Dermis blood vessel endothelial cell (primary cell): ENCODE data around the gene SYTL2. TPM values are rescaled to one million over a fixed set of nuclear protein-coding genes. Genes with fewer than 3 reads are reported as not detected.

ENCODE experiments used
- DNase-seq: peaks from one replicate; pipeline ENCODE4 v3.0.0; 2010
- total RNA-seq: library from RNA; depleted of rRNA; stranded (reverse); fragments of >200 nt; gene quantifications from 2 replicates; pipeline ENCODE4 v1.2.3, GENCODE V29; 2014

The SYTL2 gene
- total RNA-seq, 1 donor from 2014 or later = 2.0 TPM

GRCh38 chr11:85762226-85762625 lies 48.7 kb downstream of the SYTL2 start:
- DNase-seq = no peak

GRCh38 chr11:85759915-85760314 lies 51.0 kb downstream of the SYTL2 start:
- DNase-seq = no peak

GRCh38 chr11:85758480-85759039 lies 52.4 kb downstream of the SYTL2 start:
- no peak for DNase-seq

DNA sequence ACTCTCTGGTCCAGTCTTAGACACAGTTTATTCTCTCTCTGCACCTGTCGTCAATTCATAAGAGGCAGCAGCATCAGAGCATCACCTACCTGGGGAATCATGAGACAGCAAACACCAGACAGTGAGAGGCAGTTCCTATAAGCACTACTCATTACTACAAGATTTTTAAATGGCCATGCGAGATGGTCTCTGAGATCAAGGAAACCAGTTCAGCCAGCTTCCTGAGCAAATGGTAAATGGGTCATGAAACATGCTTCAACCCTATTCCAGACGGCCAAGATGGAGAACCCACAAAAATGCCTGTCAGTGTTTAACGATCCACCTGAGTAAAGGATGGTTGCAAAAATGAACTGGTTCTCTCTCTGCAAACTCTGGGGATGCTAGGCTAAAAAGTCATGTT lies 52.9 kb downstream of the SYTL2 start:
- no peak for DNase-seq

DNA sequence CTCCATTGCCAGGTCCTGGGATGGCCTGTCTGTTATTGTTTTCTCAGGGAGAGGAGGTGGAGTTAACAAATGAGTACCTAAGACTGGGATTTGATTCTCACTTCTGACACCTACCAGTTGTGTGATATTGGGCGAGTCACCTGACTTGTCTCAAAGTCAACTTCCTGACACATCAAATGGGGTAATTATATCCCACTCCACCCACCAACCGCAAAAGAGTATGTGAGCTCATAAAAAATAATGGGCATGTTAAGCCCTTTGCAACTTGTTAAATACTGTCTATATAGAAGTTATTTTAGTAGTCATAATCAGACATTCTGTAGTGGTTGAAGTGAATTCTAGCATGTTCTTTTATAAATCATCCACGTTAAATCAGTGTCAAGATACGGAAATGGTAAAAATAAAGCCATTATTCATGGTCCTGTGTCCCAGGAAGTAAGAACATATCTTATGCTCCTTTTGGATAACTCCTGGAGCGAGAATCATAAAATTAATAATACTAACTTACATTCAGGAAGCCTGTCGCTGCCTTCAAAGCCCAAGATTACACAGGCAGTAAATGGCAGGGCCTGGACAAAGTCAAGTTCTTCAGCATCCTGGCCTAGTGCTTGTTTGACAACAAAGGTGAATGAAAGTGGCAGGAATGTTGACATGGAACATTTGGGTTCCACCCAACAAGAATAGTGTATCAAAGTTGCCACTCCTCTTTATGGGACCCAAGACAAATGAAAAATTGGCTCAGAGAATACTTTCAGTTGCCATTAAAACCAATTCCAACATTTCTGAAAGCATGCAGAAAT lies 54.3 kb downstream of the SYTL2 start:
- no peak for DNase-seq

GRCh38 chr11:85755701-85756100 lies 55.2 kb downstream of the SYTL2 start:
- DNase-seq = no peak

DNA sequence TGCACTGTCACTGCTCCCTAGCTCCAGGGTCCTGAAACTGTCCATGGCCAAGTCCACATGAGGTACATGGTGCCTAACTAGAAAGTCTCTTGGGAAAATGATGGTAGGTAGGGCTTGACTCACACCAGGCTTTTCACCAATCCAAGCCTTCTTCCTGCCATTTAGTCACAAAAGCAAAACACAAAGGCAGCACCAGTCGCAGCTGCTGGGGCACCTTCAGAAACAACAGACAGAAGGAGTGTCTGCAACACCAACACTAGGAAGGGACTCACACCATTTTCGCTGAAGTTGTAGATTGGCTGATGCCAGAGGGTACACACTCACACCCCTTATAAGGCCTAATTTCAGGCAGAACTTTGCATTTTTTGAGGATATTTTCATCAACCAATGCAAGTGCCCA lies 55.7 kb downstream of the SYTL2 start:
- DNase-seq = no peak

- peak; percentile 32 for DNase-seq
Observed at GRCh38 chr11:85752890-85753581, 57.9 kb downstream of the SYTL2 start.

- no peak for DNase-seq
Observed at GRCh38 chr11:85752201-85752889, 58.6 kb downstream of the SYTL2 start.

DNA sequence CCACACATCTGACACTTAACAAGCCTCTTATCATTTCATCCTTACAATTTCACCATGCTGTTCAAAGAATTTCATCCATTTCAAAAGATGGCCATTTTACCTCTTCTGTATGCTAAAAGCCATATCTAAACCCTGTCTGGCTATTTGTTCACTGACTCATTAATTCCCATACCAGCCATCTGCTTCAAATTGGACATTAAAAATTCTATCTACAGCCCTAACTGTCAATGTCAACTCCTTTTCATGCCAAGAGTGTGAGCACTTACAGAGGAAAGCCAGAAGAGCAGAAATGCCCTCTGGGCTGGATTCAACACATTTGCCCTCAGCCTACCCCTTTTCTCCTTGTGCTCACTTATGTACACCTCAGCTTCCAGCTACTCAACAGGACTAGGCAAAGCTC lies 59.2 kb downstream of the SYTL2 start:
- no peak for DNase-seq

DNA sequence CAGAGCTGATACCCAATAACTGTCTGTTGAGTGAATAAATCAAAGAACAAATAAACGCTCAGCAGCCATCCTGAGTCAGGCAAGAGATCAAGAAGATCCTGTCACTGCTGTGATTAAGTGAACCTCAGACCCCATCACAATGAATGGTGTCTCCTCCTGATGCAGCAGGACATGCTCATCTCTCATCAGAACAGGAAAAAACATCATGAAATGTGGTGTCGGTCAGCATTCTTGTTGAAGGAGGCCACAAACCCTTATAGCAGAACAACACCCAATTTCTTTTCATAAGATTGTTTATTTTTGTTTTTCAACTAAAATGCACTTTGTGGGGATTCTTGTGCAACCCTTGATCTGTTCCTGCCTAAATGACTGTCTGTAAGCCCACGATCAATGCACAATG lies 60.3 kb downstream of the SYTL2 start:
- DNase-seq = no peak

- no peak for DNase-seq
Observed at GRCh38 chr11:85749884-85750283, 61.1 kb downstream of the SYTL2 start.

DNA sequence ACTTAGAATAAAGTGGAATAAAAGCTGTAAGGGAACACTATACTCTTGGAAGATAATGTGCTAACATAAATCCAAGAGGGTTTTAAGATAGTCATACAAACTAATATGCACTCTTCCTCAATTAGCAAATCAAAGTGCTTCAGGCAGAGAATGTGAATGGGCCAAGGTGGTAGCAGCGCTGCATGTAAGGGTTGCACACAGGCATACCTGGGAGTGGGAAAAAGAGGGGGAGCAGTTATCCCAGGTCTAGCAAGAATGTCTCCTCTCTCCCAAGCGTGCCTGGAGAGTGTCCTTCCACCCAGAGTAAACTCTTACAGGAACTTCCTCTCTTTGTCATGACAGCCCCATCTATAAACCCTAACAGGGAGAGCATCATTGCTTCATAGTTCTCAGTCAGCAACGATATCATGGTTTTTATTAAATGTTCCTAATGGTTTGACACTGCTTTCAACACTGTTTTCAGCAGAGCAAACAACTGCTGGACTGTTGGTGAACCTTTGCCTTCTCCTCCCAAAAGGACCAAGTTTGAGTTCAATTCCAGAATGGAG lies 61.6 kb downstream of the SYTL2 start:
- no peak for DNase-seq

GRCh38 chr11:85748455-85748891 lies 62.5 kb downstream of the SYTL2 start:
- DNase-seq = no peak

DNA sequence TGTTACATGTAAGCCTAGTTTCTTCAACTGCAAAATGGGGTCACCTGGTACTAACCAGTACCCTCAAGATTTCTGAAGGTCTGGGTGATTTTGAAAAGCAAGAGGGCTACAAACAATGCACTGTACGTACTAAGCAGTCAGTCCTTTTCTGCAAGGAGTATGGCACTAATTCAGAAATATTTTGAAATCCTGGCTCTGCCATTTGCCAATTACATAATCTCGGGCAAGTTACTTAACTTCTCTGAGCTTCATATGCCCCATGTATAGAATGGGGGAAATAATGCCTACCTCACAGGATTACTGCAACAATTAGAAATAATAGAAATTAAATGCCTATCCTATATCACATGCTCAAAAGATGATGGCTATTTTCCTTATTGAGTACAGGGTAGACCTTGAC lies 64.3 kb downstream of the SYTL2 start:
- DNase-seq = no peak

- no peak for DNase-seq
Observed at GRCh38 chr11:85745626-85746025, 65.3 kb downstream of the SYTL2 start.

- DNase-seq = no peak
Observed at GRCh38 chr11:85742873-85743275, 68.1 kb downstream of the SYTL2 start.

DNA sequence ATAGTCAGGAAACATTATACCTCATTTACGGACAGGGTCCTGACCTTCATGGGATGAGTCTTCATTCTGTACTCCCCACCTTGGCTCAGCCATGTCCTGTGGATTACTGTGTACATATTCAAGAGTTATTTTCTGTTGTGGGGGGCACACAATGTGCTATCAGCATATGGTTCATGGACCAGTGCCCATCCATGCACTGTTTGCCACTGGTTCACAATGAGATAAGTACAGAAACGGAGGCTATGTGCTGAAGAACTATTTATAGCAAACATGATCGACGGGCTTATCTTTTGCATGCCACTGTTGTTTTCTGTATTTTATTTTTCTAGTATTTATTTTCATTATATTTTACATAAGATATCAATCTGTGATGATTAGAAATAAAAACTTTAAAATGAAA lies 68.6 kb downstream of the SYTL2 start:
- DNase-seq = no peak

GRCh38 chr11:85740481-85741400 lies 70.2 kb downstream of the SYTL2 start:
- DNase-seq = no peak

DNA sequence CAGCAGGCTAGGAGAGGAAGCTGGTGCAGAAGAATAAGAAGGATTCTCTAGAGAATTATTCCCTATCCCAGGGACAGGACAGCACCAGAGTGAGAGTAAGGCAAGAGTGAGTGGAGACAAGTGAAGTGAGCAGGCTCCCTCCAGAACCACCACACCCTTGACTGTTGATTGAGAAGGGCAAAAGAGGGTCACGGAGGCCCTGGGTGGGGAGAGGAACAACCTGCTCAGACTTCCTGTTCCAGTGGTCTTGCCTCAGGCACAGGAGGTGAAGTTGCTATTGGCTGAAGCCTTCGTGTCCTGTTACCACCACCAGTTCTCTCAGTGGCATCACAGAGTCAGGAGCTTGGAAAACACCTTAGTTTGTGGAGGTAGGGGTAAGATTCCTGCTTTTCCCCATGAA lies 73.2 kb downstream of the SYTL2 start:
- peak; percentile 13 for DNase-seq

DNA sequence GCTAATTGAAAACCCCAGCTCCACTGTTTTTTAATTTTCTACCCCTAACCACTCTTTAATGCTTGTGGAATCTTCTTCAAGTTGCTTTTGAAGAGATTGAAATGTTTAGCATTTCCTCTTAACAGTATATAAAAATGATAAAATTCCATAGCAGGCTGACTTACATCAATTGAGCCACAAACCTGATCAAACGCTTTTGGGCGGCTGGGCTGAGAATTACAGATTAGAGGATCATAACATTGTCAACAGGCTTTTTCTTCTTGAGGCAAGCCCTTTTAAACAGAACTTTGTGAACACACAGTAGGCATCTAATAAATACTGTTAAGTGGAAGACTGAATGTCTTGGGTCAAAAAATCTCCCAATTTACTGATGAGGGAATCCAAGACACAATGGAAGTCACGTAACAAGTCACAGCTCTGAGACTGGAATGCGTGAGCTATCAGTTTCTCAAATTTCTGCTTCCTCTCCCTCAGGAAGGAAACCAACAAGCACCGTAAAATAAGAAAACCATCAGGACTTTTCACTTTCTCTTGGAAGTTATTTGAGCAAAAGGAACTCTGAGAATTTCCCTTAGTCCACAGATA lies 75.0 kb downstream of the SYTL2 start:
- peak; percentile 53 for DNase-seq
